ES-I3 (cell line): ENCODE results near the gene EEPD1.
"Not testable (repeated sequence)": the region's sequence is repeated elsewhere in the genome, so short reads cannot be mapped to it uniquely, and the experiment has no call there.

Experiments
- H3K36me3 ChIP-seq: 2 replicates; pipeline ENCODE4 v1.6.1; 2013; ENCODE audit warnings: mild to moderate bottlenecking, low read length, control low read depth, moderate library complexity; ENCODE audit not compliant: insufficient read depth
- H3K4me1 ChIP-seq: 2 replicates; pipeline ENCODE4 v1.6.1; 2013; ENCODE audit warnings: mild to moderate bottlenecking, control low read depth, low read length; ENCODE audit not compliant: insufficient read depth
- H3K9ac ChIP-seq: 2 replicates; pipeline ENCODE4 v1.6.1; 2013; ENCODE audit warnings: low read depth, mild to moderate bottlenecking, low read length, moderate library complexity
- H3K9me3 ChIP-seq: 2 replicates; pipeline ENCODE4 v1.6.1; 2013; ENCODE audit warnings: mild to moderate bottlenecking, low read length, moderate library complexity; ENCODE audit not compliant: control insufficient read depth, insufficient read depth

The EEPD1 gene

DNA sequence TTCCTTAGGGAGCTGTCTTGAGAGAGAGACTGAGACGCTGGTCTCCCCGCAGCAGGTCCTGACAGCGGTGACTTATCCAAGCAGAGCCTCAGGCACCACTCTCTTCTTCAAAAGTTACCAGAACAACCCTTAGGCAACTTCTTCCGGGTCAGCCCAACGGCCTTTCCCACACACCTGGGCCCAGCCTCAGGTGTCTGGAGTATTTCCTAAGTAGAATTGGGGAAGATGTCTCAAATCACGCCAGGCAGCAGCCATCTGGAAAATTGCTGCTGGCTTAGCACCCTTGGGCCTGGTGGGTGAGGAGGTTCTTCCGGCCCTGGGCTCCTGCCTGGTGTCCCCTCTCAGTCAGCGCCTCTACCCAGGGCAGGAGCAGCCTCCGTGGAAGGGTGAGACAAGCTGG lies 156.2 kb downstream of the EEPD1 start:
- no peaks in the 10 kb centered on the region for H3K36me3 ChIP-seq
- peaks cover 6% of the 10 kb centered on the region; the same call in 1 of the 2 replicates for H3K4me1 ChIP-seq
- H3K9ac ChIP-seq, result no peak overlapping the region
- no peaks in the 10 kb centered on the region for H3K9me3 ChIP-seq

DNA sequence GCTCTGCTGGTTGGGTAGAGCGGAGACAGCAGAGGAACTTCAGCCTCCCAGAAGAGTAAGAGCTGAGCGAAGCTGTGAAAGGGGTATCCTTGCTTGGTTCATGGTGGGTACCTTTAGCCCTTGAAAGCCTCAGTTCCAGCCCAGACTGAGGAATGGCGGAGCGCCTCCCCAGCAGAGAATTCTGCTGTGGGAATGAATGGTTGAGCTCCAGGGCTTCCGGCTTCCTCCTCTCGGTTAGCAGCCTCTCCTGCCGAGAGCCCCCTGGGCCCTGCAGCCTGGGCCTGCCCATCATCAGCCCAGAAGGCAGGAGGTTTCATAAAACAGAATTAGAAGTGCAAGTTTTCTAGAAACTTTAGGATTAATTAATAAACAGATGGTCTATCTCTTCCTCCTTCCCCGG lies 156.7 kb downstream of the EEPD1 start:
- Histone ChIP-seq H3K36me3 (no peaks in the 10 kb centered on the region), H3K4me1 (peaks cover 5% of the 10 kb centered on the region; the same call in 1 of the 2 replicates), H3K9ac (no peak overlapping the region), H3K9me3 (no peaks in the 10 kb centered on the region)

DNA sequence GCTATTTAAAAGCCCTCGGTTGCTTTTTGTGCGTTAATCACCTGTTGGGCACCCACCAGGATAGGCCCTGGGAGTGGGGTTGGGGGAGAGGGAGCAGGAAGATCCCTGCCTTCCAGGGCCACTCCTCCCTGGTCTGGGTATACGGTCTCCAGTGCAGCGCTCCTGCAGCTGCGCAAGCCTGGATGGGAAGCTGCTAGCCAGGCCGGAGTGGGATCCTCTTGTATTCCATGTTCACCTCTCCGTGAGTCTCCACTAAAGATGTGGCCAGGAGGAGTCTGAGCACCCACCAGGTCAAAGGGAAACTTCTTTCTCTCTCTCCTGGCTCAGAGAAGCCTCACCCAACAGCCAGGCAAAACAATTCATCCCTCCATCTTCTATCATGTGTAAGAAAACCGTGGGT lies 157.8 kb downstream of the EEPD1 start:
- peaks cover 10% of the 10 kb centered on the region; the same call in 1 of the 2 replicates for H3K4me1 ChIP-seq
- no peaks in the 10 kb centered on the region for H3K9me3 ChIP-seq
- H3K36me3 ChIP-seq, result no peaks in the 10 kb centered on the region
- no peak overlapping the region for H3K9ac ChIP-seq

DNA sequence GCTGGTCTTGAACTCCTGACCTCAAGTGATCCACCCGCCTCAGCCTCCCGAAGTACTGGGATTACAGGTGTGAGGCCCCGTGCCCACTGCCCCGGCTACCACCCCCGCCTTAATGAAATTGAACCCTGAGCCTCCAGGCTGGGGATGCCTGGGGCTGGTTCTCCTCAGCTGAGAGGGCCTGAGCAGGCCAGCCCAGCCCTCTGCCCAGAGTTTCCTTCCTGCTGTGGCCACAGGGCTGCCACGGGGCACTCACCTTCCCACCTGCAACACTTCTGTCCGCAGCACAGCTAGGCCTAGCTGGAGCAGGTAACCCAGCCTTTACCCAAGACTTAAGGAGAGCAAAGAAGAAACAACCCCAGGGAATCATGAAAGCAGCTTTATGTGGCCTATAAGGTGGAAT lies 158.5 kb downstream of the EEPD1 start:
- Histone ChIP-seq H3K36me3 (no peaks in the 10 kb centered on the region), H3K4me1 (peaks cover 10% of the 10 kb centered on the region; the same call in 1 of the 2 replicates), H3K9ac (no peak overlapping the region), H3K9me3 (no peaks in the 10 kb centered on the region)

DNA sequence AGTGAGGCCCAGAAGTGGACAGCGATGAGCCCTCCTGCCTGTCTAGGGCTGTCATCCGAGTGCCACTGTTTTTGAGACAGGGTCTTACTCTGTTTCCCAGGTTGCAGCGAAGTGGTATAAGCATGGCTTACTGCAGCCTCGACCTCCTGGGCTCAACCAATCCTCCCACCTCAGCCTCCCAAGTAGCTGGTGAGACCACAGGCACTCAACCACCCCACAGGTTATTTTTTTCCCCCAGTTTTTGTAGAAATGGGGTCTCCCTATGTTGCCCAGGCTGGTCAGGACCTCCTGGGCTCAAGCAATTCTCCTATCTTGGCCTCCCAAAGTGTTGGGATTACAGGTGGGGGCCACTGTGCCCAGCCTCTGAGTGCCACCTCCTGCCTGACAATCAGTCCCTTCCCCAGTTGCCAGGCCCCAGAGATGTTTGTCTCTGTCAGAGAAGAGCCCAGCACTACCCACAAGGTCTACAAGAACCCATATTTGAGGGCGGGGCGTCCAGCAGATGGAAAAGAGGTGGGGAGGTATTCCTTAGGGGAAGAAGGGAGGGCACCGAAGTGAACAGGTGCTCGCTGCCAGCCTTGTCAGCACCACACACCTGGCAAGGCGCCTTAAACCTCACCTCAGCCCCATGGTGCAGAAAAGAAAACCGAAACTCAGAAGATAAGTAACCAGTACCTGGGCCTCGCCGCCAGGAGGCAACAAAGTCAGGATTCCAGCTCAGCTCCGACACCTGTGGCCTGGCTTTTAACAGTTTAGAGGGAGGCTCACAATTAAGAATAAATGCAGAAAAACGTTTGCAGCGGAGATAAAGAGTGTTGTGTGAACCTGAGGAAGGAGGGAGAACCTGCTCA lies 159.2 kb downstream of the EEPD1 start:
- Histone ChIP-seq H3K4me1 (peaks cover 10% of the 10 kb centered on the region; the same call in 1 of the 2 replicates), H3K36me3 (no peaks in the 10 kb centered on the region), H3K9me3 (no peaks in the 10 kb centered on the region), H3K9ac (no peak overlapping the region)

DNA sequence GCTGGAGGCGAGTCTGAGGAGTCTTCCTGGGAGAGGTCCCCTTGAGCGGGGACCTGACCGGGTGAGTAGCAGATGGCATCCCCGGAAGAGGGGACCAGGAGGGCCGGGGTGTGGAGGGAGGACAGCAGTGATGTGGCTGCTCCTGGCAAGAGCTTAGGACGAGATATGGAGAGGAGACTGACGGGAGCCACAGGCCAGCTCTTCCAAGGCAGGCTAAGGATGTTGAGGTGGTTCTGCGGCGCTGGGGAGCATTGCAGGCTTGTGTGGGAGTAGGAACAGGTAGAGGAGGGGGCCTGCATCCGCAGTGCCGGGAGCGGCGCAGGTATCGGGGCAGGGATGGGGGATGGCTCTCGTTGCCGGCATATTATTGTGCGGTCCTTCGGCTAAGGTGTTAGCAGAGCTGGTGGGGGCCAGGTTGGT lies 159.9 kb downstream of the EEPD1 start:
- Histone ChIP-seq H3K36me3 (no peaks in the 10 kb centered on the region), H3K9me3 (no peaks in the 10 kb centered on the region), H3K4me1 (peaks cover 10% of the 10 kb centered on the region; the same call in 1 of the 2 replicates), H3K9ac (no peak overlapping the region)

DNA sequence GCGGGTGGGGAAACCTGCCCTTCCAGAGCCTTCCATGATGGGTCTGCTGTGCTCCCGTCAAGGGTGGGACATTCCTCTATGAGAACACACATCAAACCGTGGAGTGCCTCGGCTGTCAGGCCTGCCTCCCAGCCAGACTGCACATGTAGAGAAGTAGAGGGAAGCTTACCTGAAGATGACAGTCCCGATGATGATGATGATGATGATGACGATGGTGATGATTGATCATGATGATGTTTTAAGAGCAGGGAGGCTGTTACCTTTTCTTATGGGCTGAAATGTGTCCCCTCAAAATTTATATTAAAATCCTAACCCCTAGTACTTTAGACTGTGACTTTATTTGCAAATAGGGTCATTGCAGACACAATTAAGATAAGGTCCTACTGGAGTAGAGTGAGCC lies 160.6 kb downstream of the EEPD1 start:
- Histone ChIP-seq H3K9me3 (no peaks in the 10 kb centered on the region), H3K36me3 (no peaks in the 10 kb centered on the region), H3K4me1 (peaks cover 12% of the 10 kb centered on the region), H3K9ac (no peak overlapping the region)

DNA sequence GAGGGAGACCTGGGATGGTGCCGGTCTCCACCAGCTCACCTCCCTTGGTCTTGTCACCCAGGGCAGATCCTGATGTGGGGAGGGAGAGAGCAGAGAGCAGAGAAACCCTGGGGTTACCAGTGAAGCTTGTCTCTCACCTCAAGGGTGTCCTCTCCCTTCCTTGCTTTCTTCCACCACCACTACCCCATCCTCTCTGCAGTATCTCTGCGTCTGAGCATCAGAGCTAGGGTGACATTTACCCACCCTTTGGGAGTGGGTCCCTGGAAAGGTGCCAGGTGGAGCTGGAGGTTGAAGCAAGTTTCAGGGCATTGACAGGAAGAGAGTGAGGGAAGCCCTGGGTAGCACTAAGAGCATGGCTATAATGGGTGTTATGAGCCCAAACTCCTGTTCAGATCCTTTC lies 161.4 kb downstream of the EEPD1 start:
- Histone ChIP-seq H3K9ac (no peak overlapping the region), H3K9me3 (no peaks in the 10 kb centered on the region), H3K36me3 (no peaks in the 10 kb centered on the region), H3K4me1 (peaks cover 13% of the 10 kb centered on the region)

DNA sequence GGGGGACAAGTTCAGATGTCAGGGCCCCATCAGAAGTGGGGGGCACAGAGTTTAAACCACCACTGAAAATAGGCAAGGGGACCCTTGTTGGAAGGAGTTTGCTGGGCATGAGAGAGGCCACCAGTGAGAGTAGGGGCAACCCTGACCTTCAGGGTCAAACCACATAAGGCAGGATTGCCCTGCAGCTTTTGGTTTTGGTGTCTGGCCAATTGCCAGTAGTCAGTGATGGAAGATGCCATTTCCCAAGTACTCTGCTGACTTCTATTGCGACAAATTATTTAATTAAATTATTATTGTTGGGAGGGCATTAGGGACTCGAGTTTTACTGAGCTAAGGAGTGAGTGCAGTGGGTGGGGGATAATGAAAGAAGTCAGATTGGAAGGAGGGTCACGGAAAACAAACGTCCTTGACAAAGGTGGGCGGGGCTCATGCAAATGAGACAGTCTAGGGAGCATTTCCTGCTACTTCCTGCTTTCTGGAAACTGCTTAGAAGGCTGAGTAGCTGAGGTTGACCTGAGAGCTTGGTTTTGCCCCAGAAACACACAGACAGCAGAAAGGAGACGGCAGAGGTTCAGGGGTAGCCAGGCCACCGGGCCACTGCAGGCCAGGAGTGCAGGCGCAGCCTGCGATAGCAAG lies 162.4 kb downstream of the EEPD1 start:
- no peaks in the 10 kb centered on the region; the same call in 1 of the 2 replicates for H3K36me3 ChIP-seq
- H3K9me3 ChIP-seq, result peaks cover 3% of the 10 kb centered on the region; the same call in 1 of the 2 replicates
- H3K9ac ChIP-seq, result no peak overlapping the region
- H3K4me1 ChIP-seq, result peaks cover 10% of the 10 kb centered on the region

DNA sequence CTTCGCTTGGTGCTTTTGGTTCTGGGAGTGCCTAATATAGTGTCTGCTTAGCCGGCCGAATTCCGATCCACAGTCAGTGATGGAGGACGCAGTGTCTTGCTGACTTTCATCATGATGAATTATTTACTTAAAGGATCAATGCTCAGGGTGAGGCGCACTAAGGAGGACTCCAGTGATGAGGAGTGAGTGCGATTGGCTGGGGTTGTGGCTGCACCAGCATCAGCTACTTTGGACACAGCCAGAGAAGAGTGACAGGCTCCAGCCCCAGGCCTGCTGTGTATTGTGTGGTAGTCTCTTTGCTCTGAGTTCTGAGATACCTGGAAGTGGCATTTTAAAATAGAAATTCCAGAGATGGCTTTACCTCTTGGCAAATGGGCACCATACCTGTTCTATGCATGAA lies 163.3 kb downstream of the EEPD1 start:
- H3K36me3 ChIP-seq, result no peaks in the 10 kb centered on the region; the same call in 1 of the 2 replicates
- no peak overlapping the region for H3K9ac ChIP-seq
- peaks cover 10% of the 10 kb centered on the region for H3K4me1 ChIP-seq
- peaks cover 3% of the 10 kb centered on the region; the same call in 1 of the 2 replicates for H3K9me3 ChIP-seq

DNA sequence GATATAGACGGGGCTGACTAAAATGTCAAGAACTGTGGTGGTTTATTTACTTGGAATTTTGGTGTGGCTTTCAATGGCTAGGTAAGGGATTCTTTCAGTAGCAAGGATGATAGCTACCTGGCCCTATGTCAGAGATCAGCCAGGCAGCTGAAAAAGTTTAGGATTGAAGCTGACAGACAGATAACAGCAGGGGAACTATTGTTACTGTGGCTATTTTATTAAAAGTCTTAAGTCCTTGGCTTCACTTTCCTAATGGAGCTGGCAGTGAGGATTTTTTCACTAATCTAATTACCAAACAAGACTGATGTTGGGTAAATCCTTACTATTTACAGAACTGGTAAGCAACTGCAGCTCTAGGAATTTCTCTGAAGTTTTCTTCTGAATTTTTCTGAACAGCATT lies 164.2 kb downstream of the EEPD1 start:
- Histone ChIP-seq H3K9me3 (peaks cover 6% of the 10 kb centered on the region), H3K9ac (no peak overlapping the region), H3K36me3 (no peaks in the 10 kb centered on the region; the same call in 1 of the 2 replicates), H3K4me1 (peaks cover 10% of the 10 kb centered on the region)

DNA sequence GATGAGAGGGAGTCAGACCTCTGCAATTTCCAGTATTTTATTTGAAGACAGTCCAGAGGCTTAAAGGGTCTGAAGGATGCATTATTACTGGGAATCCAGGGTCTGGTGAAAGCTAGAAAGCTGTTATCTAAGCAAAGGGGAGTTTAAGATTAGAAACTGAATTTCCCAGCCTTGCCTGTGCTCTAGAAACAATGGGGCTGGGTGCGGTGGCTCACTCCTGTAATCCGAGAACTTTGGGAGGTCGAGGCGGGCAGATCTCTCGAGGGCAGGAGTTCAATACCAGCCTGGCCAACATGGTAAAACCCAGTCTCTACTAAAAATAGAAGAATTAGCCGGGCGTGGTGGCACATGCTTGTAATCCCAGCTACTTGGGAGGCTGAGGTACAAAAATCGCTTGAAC lies 165.1 kb downstream of the EEPD1 start:
- Histone ChIP-seq H3K9ac (no peak overlapping the region), H3K4me1 (peaks cover 10% of the 10 kb centered on the region), H3K9me3 (peaks cover 6% of the 10 kb centered on the region), H3K36me3 (no peaks in the 10 kb centered on the region; the same call in 1 of the 2 replicates)

DNA sequence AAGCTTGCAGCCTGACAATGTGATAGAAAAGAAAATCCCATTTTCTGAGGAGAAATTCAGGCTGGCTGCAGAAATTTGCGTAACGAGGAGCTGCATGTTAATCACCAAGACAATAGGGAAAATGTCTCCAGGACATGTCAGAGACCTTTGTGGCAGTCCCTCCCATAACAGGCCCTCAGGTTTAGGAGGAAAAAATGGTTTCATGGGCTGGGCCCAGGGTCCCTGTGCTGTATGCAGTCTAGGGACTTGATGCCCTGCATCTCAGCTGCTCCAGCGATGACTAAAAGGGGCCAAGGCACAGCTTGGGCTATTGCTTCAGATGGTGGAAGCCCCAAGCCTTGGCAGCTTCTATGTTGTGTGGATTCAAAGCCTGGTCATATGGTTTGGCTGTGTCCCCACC lies 168.2 kb downstream of the EEPD1 start:
- H3K4me1 ChIP-seq, H3K9me3 ChIP-seq, H3K36me3 ChIP-seq, H3K9ac ChIP-seq: not testable (repeated sequence)

DNA sequence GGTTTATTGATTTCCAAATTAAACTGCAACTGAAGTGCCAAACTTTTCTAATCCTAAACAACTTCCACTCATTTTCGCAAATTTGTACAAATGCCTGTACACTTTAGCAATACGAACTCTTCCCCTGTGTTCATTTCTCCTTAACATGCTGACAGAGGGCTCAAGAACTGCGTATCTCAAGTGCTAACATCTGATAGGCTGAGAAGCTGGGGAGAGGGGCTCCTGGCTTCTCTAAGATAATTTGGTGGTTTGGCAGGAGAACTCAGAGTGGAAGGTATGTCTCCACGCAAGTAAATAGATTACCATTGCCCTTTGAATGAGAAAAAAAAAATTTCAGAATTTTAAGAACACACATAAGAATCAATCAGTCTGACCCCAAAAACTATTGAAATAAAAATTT lies 183.3 kb downstream of the EEPD1 start:
- Histone ChIP-seq H3K9me3 (no peaks in the 10 kb centered on the region), H3K4me1 (no peaks in the 10 kb centered on the region), H3K9ac (no peak overlapping the region), H3K36me3 (no peaks in the 10 kb centered on the region)

DNA sequence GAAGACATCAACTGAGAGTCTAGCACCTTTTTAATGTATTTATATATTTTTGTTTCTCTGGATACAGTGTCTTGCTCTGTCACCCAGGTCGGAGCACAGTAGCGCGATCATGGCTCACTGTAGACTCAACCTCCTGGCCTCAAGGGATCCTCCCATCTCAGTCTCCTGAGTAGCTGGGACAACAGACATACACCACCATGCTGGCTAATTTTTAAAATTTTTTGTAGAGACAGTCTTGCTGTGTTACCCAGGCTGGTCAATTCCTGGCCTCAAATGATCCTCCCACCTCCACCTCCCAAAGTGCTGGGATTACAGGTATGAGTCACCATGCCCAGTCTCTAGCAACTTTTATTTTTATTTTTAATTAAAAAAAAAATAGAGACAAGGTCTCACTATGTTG lies 185.2 kb downstream of the EEPD1 start:
- H3K36me3 ChIP-seq, result no peaks in the 10 kb centered on the region
- H3K4me1 ChIP-seq, result no peaks in the 10 kb centered on the region
- H3K9me3 ChIP-seq, result no peaks in the 10 kb centered on the region
- no peak overlapping the region for H3K9ac ChIP-seq
